Activated effector memory CD4-positive, alpha-beta T cell treated with anti-CD3 and anti-CD28 coated beads, Interleukin-2, amount 50 U/mL, for 16 hours (primary cell): ENCODE results near the gene UNK.

Experiments
- DNase-seq: peaks from one replicate; pipeline ENCODE4 v3.0.0-alpha.2; 2020

Gene UNK

DNA sequence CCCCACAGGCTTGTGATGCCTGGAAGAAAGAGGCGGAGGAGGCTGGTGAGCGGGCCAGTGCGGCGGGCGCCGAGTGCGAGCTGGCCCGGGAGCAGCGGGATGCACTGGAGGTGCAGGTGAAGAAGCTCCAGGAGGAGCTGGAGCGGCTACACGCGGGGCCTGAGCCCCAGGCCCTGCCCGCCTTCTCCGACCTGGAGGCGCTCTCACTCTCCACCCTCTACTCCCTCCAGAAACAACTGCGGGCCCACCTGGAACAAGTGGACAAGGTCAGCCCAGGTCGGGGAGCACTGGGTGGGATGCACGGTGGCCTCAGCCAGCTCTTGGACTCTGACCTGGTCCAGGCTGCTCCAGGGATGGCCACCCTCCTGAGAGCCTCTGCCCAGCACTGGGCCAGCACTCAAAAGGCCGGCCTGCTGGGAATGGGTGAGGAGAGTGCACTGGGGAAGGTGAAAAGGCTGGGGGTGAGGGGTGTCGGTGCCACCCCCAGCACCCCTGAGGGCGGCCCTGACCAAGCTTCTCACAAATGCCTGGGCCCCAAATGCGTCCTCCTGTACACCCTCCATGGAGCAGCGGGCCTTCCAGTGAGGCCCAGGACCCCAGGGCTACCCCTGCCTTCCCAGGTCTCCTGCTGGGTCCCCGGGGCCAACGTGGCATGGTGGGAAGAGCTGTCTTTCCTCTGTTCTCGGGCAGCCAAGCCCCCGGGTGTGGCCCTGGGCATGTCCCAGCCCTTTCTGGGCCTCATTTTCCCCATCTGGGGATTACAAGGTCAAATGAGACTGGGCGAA lies 38.8 kb downstream of the UNK start:
- DNase-seq: no peak

DNA sequence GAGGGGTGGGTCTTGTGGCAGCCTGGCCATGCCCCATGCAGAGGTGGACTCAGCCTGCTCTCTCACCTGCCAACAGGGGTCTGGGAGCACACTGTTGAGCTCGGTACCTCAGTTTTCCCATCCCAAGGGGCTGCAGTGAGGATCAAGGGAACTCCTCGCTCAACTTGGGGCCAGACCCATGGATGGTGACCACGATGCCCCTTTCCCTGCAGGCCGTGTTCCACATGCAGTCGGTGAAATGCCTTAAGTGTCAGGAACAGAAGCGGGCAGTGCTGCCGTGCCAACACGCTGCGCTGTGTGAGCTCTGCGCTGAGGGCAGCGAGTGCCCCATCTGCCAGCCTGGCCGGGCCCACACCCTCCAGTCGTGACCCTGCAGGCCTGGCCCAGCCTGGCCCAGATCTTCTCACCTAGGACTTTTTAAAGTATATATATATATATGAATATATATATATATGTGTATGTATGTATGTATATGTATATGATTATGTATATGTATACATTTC lies 39.5 kb downstream of the UNK start:
- DNase-seq: no peak

DNA sequence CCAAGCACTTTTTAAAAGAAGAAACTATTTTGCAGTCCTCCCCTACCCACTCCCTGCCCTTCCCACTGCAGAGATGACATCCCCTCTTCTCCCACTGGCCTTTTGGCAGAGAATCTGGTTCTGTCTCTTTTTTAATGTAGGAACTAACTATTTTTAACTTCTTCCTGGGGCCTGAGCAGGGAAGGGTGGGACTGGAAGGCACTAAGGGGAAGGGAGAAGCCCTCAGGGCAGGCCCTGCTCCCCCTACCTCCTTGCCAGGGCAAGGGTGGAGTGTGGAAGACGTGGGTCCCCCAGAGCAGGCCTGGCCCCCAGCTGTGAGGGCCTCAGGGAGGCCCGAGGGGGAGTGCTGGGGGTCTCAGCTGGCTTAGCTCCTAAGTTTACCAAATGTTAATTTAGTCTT lies 40.1 kb downstream of the UNK start:
- no peak for DNase-seq

DNA sequence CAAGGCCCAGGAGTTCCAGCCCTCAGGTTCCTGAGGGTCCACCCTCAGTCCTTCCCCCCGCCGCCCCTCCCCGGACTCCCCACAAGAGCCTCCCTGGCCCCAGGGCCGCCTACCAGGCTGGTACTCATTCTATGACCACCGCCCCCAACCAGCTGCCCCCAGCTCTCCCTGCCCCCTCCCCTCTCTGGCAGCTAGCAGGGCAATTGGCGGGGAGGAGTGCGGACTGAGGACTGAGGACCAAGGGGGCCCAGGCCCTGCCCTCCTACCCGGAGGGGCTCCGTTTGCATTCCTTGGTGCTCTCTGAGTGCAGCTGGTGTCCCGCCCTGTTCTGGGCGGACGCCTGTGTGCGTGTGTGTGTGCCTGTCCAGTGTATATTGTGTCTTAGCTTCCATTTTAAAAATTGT lies 40.5 kb downstream of the UNK start:
- no peak for DNase-seq

DNA sequence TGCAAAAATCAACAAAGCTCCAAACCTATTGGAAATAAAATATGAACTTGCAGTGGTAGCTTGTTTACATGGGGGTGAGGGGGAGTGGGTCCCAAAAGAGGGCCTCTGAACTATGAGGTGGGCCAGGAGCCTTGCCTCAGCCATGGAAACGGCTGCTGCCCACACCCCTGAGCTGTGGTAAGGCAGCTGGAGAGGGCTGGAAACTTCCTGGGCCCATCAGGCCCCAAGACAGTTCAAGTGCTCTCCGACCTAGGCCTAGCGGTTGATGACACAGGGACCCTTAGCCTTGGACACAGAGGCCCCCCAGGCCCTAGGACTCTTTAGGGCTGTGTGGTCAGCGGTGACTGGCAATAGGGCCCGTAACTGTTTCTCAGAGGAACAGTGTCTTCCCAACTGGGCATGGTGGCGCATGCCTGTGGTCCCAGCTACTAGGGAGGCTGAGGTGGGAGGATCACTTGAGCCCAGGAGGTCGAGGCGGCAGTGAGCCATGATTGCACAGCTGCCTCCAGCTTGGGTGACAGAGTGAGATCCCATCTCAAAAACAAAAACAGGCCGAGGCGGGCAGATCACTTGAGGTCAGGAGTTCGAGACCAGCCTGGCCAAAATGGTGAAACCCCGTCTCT lies 41.3 kb downstream of the UNK start:
- no peak for DNase-seq

DNA sequence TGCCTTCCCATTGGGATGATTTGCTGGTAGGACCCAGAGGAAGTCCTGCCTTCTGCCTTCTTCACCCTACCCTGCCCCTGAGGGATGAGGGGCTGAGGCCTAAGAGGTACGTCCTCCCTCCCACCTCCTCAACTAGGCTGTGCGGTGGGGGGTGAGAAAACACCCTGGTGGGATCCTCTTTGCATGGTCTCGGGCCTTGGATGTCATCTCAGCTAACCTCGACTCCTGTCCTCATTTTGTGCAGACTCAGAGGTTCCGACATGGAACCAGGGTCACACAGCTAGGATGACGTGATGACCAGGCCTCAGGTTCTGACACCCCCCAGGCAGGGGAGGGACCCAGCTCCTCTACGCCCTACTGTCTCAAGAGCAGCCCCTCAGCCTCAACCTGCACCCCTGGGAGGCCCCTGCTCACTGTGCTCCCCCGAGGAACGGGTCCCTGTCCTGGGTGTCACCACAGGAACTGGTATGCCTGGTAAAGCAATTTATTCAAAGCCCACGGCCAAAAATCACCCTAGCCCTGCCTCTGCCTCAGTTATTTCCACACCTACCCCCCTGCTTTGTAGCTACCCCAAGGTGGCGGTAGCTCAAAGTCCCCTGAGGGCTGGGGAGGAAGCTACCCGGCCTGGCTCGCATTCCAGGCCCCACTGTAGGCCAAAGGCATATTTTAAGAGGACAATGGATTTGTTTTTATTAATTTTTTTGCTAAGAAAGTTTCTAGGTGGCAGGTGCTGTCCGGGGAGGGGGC lies 42.1 kb downstream of the UNK start:
- DNase-seq: no peak

DNA sequence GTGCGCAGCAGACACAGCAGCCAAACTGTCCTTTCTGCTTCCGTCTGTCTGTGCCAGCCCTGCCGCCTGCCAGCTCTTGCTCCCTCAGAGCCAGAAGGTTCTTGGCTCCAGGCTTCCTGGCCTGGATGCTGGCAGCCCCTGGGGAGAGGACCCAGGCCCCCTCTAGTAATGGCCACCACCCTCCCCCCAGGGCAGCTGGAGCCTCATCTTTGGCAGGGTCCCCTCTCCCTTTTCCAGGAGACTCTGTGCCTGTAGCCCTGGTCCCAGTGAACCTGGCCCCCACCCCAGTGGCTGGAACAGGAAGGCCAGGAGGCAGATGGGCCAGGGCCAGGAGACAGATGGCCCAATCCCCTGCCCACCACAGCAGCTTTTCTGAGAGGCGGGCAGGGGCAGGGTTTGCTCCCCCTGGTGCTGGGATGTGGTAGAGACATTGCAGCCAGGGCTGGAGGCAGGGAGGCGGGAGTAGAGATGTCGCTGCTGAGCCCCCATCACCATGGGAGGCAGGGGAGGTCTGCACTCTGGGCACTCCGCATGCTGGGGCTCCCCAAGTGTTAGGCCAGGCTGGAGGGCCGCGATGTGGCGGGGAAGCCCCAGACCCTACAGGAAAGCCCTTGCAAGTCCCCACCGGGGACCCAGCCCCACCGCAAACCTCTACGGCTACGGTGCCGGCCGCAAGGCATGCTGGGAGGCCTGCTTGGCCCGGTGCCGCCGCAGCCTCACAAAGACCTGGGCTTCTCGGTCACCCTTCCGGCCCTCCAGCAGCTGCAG lies 42.9 kb downstream of the UNK start:
- peak; percentile 88 for DNase-seq

DNA sequence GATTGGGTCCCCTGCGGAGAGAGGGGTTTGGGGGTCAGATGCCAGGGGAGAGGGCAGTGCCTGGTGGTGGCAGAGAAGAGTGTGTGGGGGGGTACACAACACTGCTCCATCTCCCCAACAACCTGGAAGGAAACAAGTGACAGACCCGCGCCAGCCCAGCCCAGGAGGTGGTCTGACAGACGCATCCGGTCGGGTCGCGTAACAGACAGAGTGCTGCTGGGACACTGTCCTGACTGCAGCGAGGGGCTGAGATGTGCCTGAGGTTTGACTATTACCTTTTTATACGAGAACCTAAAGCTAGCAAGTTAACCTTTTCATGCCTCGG lies 43.4 kb downstream of the UNK start:
- no peak for DNase-seq

DNA sequence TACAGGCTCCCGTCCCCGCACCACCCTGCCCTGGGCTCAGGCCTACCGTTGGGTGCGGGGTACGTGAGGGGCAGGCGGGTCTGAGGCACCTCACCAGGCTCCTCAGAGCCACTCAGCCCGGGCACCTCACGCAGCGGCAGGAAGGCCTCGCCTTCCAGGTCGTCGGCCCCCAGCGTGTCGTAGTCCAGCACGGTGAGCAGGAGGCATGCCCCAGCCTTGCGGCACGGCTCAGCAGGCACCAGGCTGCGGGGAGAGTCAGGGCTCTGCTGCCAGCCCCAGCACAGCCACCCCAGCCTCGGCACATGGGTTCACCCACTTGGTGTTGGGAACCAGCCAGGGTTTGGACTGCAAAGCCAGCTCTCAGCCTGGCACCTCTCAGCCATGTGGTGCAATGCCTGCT lies 44.1 kb downstream of the UNK start:
- DNase-seq: no peak

DNA sequence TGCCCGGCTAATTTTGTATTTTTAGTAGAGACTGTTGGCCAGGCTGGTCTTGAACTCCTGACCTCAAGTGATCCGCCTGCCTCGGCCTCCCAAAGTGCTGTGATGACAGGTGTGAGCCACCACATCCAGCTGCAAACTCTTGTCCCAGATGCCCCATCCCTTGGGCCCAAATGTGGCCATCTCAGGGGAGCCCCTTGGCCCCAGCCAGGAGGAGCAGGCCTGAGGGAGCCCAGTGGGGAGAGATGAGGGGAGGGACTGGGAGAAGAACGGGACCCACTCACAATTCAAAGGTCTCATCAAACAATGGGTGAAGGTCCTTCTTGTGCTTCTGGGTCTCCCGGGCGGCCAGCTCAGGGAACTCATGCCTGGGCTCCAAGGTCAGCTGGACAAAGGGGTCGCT lies 45.1 kb downstream of the UNK start:
- DNase-seq: no peak

DNA sequence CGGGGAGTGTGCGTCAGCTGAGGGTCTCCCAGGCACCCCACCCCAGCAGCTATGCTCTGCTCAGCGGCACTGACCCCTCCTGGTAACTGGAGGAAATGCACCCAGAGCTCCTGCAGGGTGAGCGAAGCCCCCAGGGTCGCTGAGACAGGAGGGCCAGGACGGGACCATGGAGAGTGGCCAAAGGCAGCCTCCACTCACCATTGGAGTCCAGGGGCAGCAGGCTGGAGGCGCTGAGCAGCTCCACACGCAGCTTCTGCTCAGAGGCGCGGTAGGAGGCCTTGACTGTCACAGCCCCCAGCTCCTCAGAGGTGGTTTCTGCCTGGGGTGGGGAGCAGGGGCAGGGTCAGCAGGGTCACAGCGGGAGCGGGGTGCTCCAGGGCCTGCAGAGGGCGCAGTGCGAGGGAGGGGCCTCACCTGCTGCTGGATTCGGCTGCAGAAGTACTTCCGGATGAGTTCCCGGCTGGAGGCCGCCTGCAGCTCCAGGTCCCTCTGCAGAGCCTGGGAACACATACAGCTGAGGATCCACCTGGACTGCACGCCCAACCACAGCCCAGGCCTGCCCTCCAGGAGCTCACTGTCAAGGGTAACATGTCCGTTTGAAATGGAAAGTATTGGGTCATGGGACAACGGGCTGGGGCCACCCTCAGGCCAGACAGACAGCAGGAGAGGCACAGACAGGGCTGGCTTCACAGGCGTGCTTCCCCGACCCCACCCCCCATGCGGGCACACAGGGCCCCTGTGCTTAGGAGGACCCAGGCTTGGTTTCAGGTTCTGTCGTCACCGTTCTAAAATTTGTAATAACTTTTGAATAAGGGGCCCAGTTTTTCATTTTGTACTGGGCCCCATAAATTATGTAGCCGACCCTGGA lies 45.8 kb downstream of the UNK start:
- peak; percentile 75 for DNase-seq

DNA sequence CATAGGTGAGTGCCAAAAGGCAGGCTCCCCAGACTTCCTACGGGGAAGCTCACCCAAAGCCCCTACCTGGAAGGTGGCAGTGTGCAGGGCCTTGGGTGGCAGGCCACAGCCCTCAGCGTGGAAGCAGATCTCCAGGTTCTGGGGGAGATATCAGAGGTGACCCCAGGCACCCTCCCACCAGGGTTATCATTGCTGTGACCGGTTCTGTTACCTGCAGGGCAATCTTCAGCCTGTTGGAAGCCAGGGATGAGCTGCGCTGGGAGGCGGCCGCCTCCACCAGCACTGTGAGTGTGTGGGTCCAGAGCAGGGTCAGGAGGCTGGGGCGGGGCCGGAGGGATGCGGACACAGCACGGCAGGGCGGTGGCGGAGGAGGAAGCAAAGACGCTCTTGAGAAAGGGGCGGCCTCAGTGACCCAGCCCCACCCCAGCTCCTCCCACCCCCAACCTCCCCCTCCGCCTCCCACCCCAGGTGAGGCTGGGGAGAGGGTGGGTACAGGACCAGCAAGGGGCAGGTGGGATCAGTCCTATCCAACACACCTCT lies 46.5 kb downstream of the UNK start:
- no peak for DNase-seq

DNA sequence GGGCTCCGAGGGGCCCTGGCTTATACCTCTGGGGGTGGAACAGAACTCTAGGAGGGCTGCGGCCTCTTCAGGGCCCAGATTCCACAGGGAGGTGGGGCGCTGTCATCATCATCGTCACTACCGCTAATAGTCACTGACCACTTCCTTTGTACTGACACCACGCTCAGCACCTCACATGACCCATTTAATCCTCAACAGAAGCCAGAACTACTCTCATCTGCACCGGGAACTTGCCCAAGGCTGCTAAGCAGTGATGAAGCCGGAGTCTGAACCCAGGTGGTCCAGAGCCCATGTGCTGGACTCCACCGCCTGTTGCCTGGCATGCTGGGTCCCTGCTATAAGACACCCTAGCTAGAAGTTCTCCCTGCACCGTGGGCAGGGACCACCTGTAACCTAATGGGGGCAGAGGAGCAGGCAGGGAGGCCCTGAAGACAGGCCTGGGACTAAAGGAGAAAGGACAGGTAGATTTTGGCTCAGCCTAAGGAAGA lies 47.6 kb downstream of the UNK start:
- peak; percentile 81 for DNase-seq

DNA sequence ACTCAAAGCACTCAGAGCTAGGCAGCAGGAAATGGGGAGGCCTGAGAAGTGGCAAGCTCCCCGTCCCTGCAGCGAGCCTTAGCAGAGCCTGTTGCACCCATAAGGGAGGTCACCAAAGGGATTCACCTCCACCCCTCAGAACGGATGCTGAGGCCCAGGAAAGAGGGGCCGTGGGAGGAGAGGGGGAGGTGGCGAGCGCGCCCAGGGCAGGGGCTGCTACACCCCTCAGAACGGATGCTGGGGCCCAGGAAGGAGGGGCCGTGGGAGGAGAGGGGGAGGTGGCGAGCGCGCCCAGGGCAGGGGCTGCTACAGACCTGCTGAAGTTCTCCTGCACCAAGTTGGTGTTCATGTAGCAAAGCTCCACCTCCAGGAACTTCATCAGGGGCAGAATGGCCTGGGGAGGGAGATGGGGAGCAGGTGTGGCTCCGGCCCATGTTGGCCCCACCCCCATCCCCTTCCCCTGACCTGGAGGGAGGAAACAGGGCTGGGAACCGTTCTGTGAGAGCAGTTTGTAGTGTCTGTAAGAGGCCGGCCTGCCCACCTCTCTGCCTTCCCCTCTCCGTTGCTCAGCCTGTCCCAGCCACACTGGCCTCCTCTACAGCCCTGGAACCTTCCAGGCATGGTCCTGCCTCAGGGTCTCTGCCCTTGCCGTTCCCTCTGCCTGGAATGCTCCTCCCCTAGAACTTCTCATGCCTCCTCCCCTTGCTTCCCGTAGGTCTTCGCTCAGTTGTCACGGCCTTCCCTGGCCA lies 48.2 kb downstream of the UNK start:
- DNase-seq: peak; percentile 73

DNA sequence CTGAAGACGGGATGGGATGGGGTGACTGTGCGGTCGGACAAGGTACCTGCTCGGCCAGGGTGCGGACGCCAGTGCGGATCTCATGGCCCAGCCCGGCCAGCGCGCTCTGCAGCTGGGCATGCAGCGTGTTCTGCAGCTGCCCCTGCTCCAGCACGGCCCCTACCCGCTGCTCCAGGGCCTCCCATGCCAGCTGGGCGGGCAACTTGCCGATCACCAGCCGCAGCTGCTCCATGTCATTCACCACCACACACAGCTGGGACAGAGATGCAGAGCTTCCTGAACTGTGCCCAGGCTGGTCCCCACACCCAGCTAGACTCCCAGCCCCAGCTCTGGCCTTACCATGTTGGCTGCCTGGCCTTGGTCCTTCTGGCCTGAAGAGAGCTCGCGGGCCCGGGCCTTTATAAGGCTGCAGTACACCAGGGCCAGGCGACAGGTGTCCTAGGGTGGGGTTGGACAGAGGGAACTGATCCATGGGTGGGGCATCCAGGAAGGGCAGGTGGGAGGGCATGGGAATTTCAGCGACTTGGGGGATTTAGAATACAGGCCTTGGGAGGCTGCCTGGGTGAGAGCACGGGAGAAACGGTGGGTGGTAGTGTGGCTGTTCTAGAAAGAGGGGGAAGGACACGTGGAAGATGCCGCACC lies 49.8 kb downstream of the UNK start:
- no peak for DNase-seq

DNA sequence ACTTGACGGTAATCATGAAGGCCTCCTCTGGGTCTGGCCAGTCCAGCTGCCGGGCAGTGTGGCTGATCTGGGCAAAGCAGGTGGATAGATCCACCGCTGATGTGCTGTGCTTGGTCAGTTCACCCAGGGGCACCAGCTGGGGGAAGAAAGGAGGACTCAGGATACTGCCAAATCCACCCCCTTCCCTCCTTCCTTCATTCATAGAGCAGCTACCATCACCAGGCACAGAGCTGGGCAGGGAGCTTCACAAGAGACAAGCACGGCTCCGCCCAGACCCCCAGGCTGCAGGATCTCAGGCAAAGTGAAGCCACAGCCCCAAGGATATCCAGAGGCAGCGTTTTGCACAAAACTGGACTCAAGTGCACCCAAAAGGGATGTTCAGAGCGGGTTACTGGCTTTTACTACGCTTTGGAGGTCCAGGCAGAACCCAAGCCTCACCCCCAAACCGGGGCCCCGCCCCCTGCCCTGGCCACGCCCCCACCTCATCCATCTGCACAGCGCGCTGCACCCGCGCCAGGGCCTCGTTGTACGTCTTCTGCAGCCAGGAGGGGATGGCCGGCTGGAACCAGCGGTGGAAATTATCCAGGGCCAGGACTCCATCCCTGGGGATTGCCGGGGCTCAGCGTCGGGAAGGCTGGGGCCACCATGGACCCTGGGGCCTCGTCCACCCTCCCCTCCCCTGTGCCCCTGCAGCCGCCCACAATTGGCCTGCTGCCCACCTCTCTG lies 50.5 kb downstream of the UNK start:
- no peak for DNase-seq

DNA sequence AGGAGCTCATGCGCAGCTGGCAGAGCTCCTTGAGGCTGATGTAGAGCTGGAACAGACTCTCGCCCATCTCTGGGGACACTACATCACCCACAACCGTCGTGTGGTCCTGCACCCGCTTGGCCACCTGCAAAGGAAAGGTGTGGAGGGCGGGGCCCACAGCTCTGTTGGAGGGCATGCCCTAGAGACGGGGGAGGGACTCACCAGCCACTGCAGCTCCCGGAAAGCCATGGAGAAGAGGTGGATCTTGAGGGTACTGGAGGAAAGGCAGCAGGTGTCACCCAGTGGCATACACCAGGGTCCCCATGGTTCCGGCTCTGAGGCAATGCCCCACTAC lies 51.0 kb downstream of the UNK start:
- DNase-seq: no peak

DNA sequence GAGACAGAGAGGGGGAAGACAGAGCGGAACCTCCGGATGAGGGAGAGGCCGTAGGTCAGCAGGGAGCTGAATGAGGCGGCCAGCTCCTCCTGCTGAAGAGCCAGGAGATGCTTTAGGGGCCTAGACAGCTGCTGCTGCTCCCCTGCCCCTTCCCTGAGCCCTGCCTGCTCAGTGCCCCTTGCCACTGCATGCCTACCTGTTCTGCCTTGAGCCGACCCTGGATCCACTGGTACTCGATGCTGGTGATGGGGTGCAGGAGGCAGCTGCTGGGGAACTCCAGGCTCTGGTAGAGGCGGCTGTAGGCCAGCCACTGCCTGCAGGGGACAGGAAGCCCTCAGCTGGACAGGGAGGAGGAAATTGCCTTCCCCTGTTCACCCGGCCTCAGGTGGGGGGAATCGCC lies 52.0 kb downstream of the UNK start:
- no peak for DNase-seq

DNA sequence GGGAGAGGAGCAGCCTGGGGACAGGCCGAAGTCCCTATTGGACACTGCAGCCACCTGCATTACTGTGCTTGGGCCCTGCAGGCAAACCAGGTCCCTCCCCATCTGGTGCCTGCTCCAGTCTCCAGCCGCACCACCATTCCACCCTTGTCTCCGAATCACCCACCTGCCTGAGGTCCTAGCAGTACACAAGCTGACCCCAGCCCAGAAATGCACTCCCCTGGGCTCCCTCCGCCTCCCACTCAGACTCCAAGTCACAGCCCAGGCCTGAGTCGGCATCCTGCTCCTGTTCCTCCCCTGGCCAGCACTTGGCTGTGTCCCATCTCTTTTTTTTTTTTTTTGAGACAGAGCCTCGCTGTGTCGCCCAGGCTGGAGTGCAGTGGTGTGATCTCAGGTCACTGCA lies 53.3 kb downstream of the UNK start:
- DNase-seq: no peak

DNA sequence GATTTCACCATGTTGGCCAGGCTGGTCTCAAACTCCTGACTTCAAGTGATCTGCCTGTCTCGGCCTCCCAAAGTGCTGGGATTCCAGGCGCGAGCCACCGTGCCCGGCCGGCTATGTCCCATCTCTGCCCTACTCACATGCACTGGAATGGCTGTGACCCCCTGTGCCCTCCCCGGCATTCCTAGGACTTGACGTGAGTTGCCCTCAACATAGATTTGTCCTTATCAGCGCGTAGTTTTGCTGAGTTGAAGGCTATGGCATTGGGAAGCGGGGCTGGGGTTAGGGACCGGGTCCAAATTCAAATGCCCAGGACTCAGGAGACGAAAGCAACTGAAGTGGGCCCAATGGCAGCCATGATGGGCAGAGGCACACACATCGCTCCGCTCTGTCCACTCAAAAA lies 53.8 kb downstream of the UNK start:
- no peak for DNase-seq
